Measurements from ENCODE around the gene PALLD. TPM values are rescaled to one million over a fixed set of nuclear protein-coding genes. Genes with fewer than 3 reads are reported as not detected.

Gene PALLD
- total RNA-seq, 2 donors from 2014 or later: 72.1 to 195 TPM

DNA sequence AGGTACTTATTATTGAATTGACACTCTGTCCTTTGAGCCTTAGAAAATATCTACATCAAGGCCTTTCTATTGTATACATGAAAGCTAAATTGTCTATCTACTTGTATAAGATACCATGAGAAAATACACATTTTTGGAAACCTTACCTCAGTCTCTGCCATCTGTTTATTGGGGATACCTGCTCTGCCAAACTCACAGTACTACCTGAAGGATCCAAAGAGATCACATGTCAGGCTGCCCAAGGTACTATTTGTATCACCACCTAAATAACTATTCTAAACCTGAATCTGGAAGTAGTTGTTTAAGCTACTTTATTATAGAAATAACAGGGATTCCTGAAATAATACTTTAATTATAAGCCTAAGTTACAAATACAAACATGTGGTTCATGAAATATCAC, 126.2 kb downstream of the PALLD start:
- TF ChIP-seq, protein P1, sequence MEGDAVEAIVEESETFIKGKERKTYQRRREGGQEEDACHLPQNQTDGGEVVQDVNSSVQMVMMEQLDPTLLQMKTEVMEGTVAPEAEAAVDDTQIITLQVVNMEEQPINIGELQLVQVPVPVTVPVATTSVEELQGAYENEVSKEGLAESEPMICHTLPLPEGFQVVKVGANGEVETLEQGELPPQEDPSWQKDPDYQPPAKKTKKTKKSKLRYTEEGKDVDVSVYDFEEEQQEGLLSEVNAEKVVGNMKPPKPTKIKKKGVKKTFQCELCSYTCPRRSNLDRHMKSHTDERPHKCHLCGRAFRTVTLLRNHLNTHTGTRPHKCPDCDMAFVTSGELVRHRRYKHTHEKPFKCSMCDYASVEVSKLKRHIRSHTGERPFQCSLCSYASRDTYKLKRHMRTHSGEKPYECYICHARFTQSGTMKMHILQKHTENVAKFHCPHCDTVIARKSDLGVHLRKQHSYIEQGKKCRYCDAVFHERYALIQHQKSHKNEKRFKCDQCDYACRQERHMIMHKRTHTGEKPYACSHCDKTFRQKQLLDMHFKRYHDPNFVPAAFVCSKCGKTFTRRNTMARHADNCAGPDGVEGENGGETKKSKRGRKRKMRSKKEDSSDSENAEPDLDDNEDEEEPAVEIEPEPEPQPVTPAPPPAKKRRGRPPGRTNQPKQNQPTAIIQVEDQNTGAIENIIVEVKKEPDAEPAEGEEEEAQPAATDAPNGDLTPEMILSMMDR (IDR thresholded peaks at IDR 0.05): no peak
- Histone ChIP-seq H3K4me1 (no peaks in the 10 kb centered on the region), H3K27me3 (no peaks in the 10 kb centered on the region), H3K36me3 (no peaks in the 10 kb centered on the region), H3K27ac (no peak overlapping the region), H3K9me3 (no peaks in the 10 kb centered on the region), H3K9ac (ENCODE audit: low read depth in 2 of 2, low read length in 2 of 2) (no peak overlapping the region), H3K4me3 (no peak overlapping the region)
- intact Hi-C loops (cut with DNase I): no loop called here
- DNase-seq: no peak

DNA sequence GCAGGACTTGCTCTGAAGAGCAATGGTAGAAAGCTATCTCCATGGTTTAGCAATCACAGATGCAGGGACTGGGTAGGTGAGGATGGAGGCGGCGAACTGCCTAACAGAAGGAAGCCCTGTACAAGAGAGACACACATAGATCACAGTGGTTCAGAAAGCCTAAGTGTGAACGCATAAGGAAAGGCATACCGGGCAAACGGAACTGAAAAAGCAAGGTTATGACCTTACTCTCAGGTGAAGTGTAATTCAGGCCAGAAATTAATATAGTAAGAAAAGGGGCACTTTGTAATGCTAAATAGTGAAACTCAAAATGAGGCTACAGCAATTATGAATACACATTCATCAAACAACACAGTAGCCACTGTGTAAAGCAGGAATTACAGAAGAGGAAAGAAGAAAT, 126.6 kb downstream of the PALLD start:
- H3K9ac ChIP-seq (ENCODE audit: low read depth in 2 of 2, low read length in 2 of 2): no peak overlapping the region
- intact Hi-C loops (cut with DNase I): no loop called here
- no peaks in the 10 kb centered on the region for H3K9me3 ChIP-seq
- no peak overlapping the region for H3K27ac ChIP-seq
- H3K27me3 ChIP-seq: no peaks in the 10 kb centered on the region
- no peak overlapping the region for H3K4me3 ChIP-seq
- H3K4me1 ChIP-seq: no peaks in the 10 kb centered on the region
- TF ChIP-seq, protein P1 (IDR thresholded peaks at IDR 0.05): no peak
- no peak for DNase-seq
- H3K36me3 ChIP-seq: no peaks in the 10 kb centered on the region

DNA sequence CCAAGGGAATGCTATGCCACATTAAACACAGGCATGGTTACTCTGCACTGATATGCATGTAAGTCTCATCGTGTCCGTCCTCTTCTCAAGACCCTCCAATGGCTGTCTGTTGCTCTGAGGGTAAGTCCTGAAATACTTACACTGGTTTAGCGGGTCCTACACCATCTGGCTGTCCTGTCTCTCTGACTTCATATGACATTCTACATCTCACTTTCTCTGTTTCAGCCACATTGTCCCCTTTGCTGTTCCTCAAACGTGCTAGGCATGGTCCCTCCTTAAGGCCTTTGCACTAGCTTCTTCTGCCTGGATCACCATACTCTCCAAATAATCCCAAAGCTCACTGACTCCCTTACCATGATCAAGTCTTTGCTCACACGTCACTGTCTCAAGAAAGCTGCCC, 131.4 kb downstream of the PALLD start:
- Histone ChIP-seq H3K4me3 (no peak overlapping the region), H3K4me1 (no peaks in the 10 kb centered on the region), H3K36me3 (no peaks in the 10 kb centered on the region), H3K27ac (no peak overlapping the region), H3K9ac (ENCODE audit: low read depth in 2 of 2, low read length in 2 of 2) (no peak overlapping the region), H3K27me3 (no peaks in the 10 kb centered on the region), H3K9me3 (no peaks in the 10 kb centered on the region)
- no peak for DNase-seq
- TF ChIP-seq, protein P1 (IDR thresholded peaks at IDR 0.05): no peak
- intact Hi-C loops (cut with DNase I): no loop called here

DNA sequence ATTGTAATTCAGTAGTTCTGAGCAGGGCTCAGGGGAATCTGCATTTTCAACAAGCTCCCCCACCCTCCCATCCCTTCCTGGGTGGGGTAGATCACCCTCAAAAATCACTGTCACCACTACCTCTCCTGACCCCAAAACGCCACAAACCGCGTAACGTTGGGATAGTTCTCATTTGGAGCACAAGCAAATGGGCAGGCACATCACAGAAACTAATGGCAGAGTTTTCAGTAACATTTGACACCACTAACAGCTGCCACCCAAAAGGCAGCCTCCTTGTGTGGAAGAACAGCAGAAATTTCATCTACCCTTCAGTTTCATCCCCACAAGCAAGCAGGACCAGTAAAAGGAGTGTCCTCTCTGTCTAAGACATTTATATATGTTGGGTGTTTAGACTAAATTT, 132.7 kb downstream of the PALLD start:
- TF ChIP-seq, protein P1 (IDR thresholded peaks at IDR 0.05): no peak
- Histone ChIP-seq H3K27ac (no peak overlapping the region), H3K27me3 (no peaks in the 10 kb centered on the region), H3K4me3 (no peak overlapping the region), H3K9me3 (no peaks in the 10 kb centered on the region), H3K9ac (ENCODE audit: low read depth in 2 of 2, low read length in 2 of 2) (no peak overlapping the region), H3K4me1 (no peaks in the 10 kb centered on the region), H3K36me3 (no peaks in the 10 kb centered on the region)
- intact Hi-C loops (cut with DNase I): no loop called here
- no peak for DNase-seq

DNA sequence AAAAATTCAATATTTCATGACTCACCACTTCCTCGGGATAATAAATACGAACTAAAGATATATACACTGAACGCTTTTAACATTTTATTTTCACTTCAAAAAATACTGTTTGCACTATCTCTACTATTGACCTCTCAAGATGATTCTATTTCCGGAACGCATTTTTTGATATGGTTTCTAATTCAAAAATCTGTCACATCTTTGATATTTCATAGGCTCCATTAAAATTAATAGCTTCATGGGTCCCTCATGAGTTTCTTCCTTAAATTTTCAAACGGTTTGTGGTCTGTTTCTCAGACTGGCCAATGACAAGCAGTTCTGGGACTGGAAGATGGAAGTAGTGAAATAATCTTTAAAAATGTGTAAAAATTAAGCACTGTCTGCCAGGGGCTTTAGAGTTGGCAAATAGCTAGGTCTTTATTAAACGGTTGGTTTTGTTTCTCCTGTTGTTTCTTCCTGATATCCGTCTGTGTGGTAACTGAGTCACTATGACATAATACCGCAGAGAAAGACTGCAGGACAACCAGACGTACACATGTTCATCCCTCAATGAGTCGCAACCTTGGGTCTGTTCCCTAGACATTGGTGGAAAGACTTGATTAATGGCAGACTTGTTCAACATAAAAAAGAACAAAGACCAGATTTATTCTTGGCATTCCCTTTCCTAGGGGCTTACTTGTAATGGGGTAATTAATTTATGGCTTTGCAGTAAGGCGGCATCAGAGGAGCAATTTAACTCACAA, 133.8 kb downstream of the PALLD start:
- TF ChIP-seq, protein P1 (IDR thresholded peaks at IDR 0.05): no peak
- H3K9me3 ChIP-seq: no peaks in the 10 kb centered on the region
- peak overlapping the region in 1 of 2 donors; percentile 16 for H3K9ac ChIP-seq (ENCODE audit: low read depth in 2 of 2, low read length in 2 of 2)
- no peaks in the 10 kb centered on the region for H3K27me3 ChIP-seq
- no peak for DNase-seq
- intact Hi-C loops (cut with DNase I): no loop called here
- H3K4me1 ChIP-seq: no peaks in the 10 kb centered on the region
- H3K4me3 ChIP-seq: no peak overlapping the region
- H3K36me3 ChIP-seq: no peaks in the 10 kb centered on the region
- peak overlapping the region; percentile 37 for H3K27ac ChIP-seq

Data from colonic mucosa (tissue), 4 donors.